Measurements from ENCODE around the gene GRPR.
A peak's percentile ranks its signal among the peaks of the same experiment; 100 is the strongest.
"Not testable (repeated sequence)": the region's sequence is repeated elsewhere in the genome, so short reads cannot be mapped to it uniquely, and the experiment has no call there.

GRPR gene

DNA sequence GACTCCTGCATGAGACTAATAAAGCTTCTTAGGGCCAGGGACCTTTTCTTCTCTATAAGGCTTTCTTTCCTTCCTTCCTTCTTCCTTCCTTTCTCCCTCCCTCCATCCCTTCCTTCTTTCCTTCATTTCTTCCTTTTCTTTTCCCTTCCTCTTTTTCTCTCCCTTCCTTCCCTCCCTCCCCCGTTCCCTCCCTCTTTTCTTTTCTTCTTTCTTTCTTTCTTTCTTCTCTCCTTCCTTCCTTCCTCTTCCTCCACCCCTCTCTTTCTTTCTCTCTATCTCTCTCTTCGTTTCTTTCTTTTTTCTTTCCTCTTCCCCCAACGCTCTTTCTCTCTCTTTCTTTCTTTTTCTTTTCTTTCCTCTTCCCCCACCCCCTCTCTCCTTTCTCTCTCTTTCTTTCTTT is 41.4 kb downstream of the GRPR start:
- TF ChIP-seq JUND (IDR thresholded peaks at IDR 0.05; ENCODE audit: low read depth) = no peak
- no peak for DNase-seq (ENCODE audit: low read depth in 1 of 2, low spot score in 1 of 2)
- in situ Hi-C loops (cut with HindIII; ENCODE audit: low pct_unique_long_range_greater_than_20kb, low sequenced_read_pairs) = no loop called here

GRCh38 chrX:16167181-16167580 is 43.8 kb downstream of the GRPR start, which contains the start of gene MAGEB17:
Gene MAGEB17, plus strand, starts transcription at chrX:16167481. Its CDS starts 2,902 bp downstream, at chrX:16170383.
- in situ Hi-C loops (cut with HindIII; ENCODE audit: low pct_unique_long_range_greater_than_20kb, low sequenced_read_pairs) = no loop called here
- no peak for DNase-seq (ENCODE audit: low read depth in 1 of 2, low spot score in 1 of 2)
- no peak for TF ChIP-seq JUND (IDR thresholded peaks at IDR 0.05; ENCODE audit: low read depth)

DNA sequence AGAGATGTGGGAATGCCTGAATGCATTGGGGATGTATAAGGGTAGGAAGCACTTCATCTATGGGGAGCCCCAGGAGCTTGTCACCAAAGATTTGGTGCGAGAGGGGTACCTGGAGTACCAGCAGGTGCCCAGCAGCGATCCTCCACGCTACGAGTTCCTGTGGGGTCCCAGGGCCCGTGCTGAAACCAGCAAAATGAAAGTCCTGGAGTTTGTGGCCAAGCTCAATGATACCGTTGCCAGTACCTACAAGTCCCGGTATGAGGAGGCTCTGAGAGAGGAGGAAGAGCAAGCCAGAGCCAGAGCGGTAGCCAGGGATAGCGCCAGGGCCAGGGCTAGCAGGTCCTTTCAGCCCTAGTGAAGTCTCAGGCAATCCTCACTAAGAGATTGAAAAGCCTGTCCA is 47.7 kb downstream of the GRPR start:
- DNase-seq (ENCODE audit: low read depth in 1 of 2, low spot score in 1 of 2) = no peak
- no peak for TF ChIP-seq JUND (IDR thresholded peaks at IDR 0.05; ENCODE audit: low read depth)
- in situ Hi-C loops (cut with HindIII; ENCODE audit: low pct_unique_long_range_greater_than_20kb, low sequenced_read_pairs) = no loop called here

DNA sequence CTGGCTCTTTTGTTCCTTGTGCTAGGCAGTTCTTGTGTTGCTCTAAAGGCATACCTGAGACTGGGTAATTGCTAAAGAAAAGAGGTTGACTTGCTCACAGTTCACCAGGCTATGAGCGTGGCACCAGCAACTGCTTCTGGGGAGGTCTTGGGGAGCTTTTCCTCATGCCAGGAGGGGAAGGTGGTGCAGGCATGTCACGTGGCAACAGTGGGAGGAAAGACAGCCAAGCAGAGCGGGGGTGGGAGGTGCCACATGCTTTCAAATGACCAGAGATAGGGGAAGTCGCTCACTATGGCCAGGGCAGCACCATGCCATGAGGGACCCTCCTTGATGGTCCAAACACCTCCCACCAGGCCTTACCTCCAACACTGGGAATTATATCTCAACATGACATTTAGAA is 48.6 kb downstream of the GRPR start:
- in situ Hi-C loops (cut with HindIII; ENCODE audit: low pct_unique_long_range_greater_than_20kb, low sequenced_read_pairs) = no loop called here
- TF ChIP-seq JUND (IDR thresholded peaks at IDR 0.05; ENCODE audit: low read depth) = no peak

DNA sequence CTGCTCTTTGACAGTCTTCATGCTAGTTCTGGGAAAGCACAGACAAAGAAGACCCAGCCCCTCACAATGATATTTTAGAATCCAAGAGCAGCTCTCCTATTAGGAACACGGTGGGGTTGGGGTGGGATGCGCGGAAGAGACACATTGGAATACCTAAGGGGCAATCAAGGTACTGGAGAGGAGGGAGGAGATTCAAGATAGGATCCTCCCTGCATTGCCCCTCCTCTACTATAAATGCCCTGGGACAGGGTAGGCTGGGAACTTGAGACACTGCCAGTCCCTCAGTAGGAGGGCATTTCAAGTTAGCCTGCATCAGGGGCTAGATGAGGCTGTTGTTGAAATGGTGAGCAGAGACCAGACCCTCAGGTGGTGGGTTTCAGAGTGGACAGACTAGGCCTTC is 49.0 kb downstream of the GRPR start:
- no peak for DNase-seq (ENCODE audit: low read depth in 1 of 2, low spot score in 1 of 2)
- no peak for TF ChIP-seq JUND (IDR thresholded peaks at IDR 0.05; ENCODE audit: low read depth)
- in situ Hi-C loops (cut with HindIII; ENCODE audit: low pct_unique_long_range_greater_than_20kb, low sequenced_read_pairs) = no loop called here

More for the DNA sequence above, 48.6 kb downstream of the GRPR start:
- DNase-seq (ENCODE audit: low read depth in 1 of 2, low spot score in 1 of 2) = no peak

- peak in 1 of 2 experiments; percentile 57 for DNase-seq (ENCODE audit: low read depth in 1 of 2, low spot score in 1 of 2)
- TF ChIP-seq JUND (IDR thresholded peaks at IDR 0.05; ENCODE audit: low read depth) = no peak
- in situ Hi-C loops (cut with HindIII; ENCODE audit: low pct_unique_long_range_greater_than_20kb, low sequenced_read_pairs) = no loop called here
These were observed 52.1 kb downstream of the GRPR start for GRCh38 chrX:16175329-16176061.

DNA sequence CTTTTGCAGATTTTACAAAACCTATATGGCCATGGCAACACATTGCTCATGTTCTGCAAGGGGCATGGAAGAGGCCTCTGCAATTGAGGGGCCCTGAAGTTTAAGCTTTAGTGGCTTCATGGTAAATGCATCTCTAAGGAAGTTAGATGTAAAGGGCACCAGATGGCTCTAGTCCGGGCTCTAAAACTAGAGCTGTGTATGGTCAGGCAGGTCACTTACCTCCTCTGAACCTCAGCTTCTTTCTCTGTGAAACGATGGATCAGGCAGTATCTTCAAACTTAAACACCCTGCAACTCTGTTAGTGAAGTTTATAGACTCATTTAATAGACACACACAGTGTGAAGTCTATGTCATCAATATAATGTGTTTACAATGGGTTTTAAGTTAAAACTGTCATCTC is 53.9 kb downstream of the GRPR start:
- TF ChIP-seq JUND (IDR thresholded peaks at IDR 0.05; ENCODE audit: low read depth) = no peak
- in situ Hi-C loops (cut with HindIII; ENCODE audit: low pct_unique_long_range_greater_than_20kb, low sequenced_read_pairs) = no loop called here
- DNase-seq (ENCODE audit: low read depth in 1 of 2, low spot score in 1 of 2) = no peak

GRCh38 chrX:16183843-16184242 is 60.5 kb downstream of the GRPR start:
- in situ Hi-C loops (cut with HindIII; ENCODE audit: low pct_unique_long_range_greater_than_20kb, low sequenced_read_pairs); DNase-seq (ENCODE audit: low read depth in 1 of 2, low spot score in 1 of 2): not testable (repeated sequence)

DNA sequence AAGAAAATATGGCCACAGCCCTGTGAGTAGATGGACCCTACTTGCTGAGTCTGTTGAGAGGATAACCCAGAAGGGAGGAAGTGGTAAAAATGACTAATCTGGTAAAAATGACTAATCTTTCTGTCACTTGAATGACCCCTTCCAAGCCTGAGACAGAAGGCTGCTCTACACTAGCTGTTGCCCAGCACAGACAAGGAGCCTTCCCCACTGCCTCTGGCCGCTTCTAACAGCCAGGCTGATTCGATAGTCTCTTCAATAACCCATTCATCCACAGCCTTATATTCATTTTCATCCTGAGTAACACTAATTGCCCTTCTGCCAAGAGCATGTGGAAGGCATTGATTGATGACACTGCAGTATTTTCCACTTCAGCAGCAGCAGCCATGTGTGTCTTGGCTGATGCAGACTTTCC is 62.4 kb downstream of the GRPR start:
- no peak for DNase-seq (ENCODE audit: low read depth in 1 of 2, low spot score in 1 of 2)
- TF ChIP-seq JUND (IDR thresholded peaks at IDR 0.05; ENCODE audit: low read depth) = no peak
- in situ Hi-C loops (cut with HindIII; ENCODE audit: low pct_unique_long_range_greater_than_20kb, low sequenced_read_pairs) = no loop called here

GRCh38 chrX:16186380-16187007 is 63.1 kb downstream of the GRPR start:
- TF ChIP-seq JUND (IDR thresholded peaks at IDR 0.05; ENCODE audit: low read depth) = no peak
- no peak for DNase-seq (ENCODE audit: low read depth in 1 of 2, low spot score in 1 of 2)
- in situ Hi-C loops (cut with HindIII; ENCODE audit: low pct_unique_long_range_greater_than_20kb, low sequenced_read_pairs) = no loop called here

- peak in 1 of 2 experiments; percentile 35 for DNase-seq (ENCODE audit: low read depth in 1 of 2, low spot score in 1 of 2)
- in situ Hi-C loops (cut with HindIII; ENCODE audit: low pct_unique_long_range_greater_than_20kb, low sequenced_read_pairs) = no loop called here
- TF ChIP-seq JUND (IDR thresholded peaks at IDR 0.05; ENCODE audit: low read depth) = no peak
These were observed 63.8 kb downstream of the GRPR start for GRCh38 chrX:16187024-16187760.

GRCh38 chrX:16188687-16189086 is 65.3 kb downstream of the GRPR start:
- no peak for DNase-seq (ENCODE audit: low read depth in 1 of 2, low spot score in 1 of 2)
- no peak for TF ChIP-seq JUND (IDR thresholded peaks at IDR 0.05; ENCODE audit: low read depth)
- in situ Hi-C loops (cut with HindIII; ENCODE audit: low pct_unique_long_range_greater_than_20kb, low sequenced_read_pairs) = no loop called here

DNA sequence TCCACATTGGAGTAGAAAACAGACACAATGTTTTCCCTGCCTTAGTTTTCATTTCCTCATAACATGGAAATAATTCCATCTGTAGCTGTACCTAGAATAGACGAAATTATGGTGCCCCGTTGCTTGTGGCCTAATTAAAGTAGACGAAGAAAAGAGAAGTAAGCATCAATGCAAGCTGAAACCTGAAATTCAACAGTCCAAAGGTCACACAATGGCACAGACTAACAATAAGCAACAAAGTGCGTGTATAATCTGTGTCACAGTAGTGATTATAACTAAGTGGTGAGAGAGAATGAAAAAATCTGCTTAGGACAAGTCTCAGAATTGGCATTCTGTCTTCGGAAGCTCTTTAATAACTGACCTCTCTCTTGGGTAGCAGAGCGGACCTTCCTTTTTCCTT is 68.2 kb downstream of the GRPR start:
- in situ Hi-C loops (cut with HindIII; ENCODE audit: low pct_unique_long_range_greater_than_20kb, low sequenced_read_pairs) = no loop called here
- no peak for TF ChIP-seq JUND (IDR thresholded peaks at IDR 0.05; ENCODE audit: low read depth)
- DNase-seq (ENCODE audit: low read depth in 1 of 2, low spot score in 1 of 2) = no peak

Measured in T47D (cell line).